ENCODE results near the gene GAREM1.
A peak's percentile ranks its signal among the peaks of the same experiment; 100 is the strongest.

GRCh38 chr18:32351032-32351431 lies 119.7 kb downstream of the GAREM1 start:
- TF ChIP-seq CTCF (IDR thresholded peaks at IDR 0.05) (no peak), POLR2A (IDR thresholded peaks at IDR 0.05) (no peak), EP300 (IDR thresholded peaks at IDR 0.05) (no peak), POLR2AphosphoS5 (IDR thresholded peaks at IDR 0.05) (peak in 2 of 3 donors; percentile 9 to 25)
